Measurements from ENCODE around the gene NDUFB10.

DNA sequence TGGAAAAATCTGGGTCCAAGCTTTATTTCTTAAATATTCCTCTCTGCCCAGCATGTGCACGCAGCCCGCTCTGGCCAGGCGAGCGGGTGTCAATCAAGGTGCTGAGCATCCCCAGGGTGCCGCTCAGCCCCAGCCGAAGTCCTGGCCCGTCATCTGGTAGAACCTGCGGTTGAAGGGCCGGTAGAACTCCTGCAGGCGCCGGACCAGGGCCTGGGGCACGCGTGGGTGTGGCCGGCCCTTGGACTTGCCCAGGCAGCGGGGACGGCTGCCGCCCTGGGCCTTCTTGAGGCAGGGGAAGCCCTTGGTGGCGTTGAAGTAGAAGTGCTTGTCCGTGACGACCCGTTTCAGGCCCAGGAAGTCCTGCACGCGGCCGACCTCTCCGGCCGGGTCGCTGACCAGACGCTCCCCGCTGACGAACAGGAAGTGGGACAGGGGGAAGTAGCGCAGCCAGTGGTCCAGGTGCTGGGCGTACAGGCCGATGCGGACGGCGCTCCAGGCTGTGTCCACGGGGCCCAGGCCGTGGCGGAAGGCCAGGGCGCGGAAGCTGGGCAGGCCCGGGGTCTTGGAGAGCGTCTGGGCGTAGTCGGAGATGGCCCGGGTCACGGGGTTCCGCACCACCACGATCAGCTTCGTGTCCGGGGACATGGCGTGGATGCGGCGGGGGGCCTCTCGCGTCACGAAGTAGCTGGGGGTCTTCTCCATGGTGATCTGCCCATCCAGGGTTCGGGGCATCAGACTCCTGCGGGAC lies 47.7 kb upstream of the NDUFB10 start:
- TF ChIP-seq, protein P1, sequence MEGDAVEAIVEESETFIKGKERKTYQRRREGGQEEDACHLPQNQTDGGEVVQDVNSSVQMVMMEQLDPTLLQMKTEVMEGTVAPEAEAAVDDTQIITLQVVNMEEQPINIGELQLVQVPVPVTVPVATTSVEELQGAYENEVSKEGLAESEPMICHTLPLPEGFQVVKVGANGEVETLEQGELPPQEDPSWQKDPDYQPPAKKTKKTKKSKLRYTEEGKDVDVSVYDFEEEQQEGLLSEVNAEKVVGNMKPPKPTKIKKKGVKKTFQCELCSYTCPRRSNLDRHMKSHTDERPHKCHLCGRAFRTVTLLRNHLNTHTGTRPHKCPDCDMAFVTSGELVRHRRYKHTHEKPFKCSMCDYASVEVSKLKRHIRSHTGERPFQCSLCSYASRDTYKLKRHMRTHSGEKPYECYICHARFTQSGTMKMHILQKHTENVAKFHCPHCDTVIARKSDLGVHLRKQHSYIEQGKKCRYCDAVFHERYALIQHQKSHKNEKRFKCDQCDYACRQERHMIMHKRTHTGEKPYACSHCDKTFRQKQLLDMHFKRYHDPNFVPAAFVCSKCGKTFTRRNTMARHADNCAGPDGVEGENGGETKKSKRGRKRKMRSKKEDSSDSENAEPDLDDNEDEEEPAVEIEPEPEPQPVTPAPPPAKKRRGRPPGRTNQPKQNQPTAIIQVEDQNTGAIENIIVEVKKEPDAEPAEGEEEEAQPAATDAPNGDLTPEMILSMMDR (IDR thresholded peaks at IDR 0.05), result no peak
- TF ChIP-seq EP300 (IDR thresholded peaks at IDR 0.05), result no peak
- TF ChIP-seq POLR2A (IDR thresholded peaks at IDR 0.05; ENCODE audit: low read depth), result no peak
- TF ChIP-seq POLR2AphosphoS5 (IDR thresholded peaks at IDR 0.05), result no peak

Measured in esophagus muscularis mucosa (tissue), 4 donors.